ENCODE data around the gene OR8B3.

GRCh38 chr11:124384399-124384798 lies 14.4 kb downstream of the OR8B3 start, which contains the start of gene OR8B2:
- no peak for TF ChIP-seq GATA3 (IDR thresholded peaks at IDR 0.05; ENCODE audit: low read depth, low read length)
- TF ChIP-seq GATA2 (IDR thresholded peaks at IDR 0.05; ENCODE audit: low read depth, low read length) = no peak

Measured in SH-SY5Y (cell line).